ENCODE results near the gene KRTAP5-9.
"Not testable (repeated sequence)": the region's sequence is repeated elsewhere in the genome, so short reads cannot be mapped to it uniquely, and the experiment has no call there.

Gene KRTAP5-9

DNA sequence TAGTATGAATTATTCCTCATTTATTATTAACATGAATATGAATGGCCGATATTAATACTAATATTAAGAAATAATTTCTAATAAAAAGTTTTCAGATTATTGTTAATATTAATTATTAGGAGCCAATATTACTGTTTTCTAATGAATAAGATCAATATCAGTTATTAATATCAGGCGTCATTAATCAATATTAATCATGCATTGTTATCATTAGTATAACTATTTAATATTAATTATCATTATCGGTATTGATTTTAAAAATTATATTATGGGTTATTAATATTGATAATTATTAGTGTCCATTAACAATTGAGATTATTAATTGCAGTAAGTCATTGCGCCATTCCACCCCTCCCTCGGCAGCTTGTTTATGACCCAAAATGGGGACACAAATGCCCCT is 37.5 kb downstream of the KRTAP5-9 start:
- DNase-seq (ENCODE audit: low spot score), result not testable (repeated sequence)

DNA sequence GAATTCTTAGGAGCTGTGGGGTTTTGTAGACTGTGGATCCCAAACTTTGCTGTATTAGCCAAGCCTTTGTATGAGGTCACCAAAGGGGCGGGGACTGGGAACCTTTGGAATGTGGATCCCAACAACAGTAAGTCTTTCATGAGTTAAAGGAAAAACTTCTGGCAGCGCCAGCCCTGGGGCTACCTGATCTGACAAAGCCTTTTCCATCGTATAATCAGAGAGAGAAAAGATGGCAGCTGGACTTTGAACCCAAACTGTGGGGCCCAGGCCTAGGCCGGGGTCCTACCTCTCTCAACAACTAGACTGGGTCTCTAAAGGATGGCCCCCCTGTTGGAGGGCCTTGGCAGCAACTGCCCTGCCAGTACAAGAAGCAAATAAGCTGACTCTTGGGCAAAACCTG is 40.1 kb downstream of the KRTAP5-9 start:
- DNase-seq (ENCODE audit: low spot score), result not testable (repeated sequence)

DNA sequence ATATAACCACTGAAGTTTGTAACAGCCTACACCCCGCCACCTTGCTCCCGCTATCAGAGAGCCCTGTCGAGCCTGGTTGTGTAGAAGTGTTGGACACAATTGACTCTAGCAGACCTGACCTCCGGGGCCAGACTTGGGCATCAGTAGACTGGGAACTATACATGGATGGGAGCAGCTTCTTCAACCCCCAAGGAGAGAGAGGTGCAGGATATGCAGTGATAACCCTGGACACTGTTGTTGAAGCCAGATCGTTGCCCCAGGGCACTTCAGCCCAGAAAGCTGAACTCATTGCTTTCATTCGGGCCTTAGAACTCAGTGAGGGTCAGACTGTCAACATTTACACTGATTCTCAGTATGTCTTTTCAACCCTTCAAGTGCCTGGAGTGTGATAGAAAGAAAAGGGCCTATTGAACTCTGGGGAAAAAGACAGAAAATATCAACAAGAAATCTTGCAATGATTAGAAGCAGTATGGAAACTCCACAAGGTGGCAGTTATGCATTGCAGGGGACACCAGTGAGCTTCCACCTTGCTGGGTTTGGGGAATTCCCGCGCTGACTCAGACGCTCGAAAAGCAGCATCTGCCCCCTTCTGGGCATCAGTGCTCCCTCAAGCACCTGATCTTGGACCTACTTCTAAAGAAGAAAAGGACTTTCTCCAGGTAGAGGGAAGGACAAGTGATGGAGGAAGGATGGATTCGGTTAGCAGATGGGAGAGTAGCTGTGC is 40.8 kb downstream of the KRTAP5-9 start:
- not testable (repeated sequence) for DNase-seq (ENCODE audit: low spot score)

DNA sequence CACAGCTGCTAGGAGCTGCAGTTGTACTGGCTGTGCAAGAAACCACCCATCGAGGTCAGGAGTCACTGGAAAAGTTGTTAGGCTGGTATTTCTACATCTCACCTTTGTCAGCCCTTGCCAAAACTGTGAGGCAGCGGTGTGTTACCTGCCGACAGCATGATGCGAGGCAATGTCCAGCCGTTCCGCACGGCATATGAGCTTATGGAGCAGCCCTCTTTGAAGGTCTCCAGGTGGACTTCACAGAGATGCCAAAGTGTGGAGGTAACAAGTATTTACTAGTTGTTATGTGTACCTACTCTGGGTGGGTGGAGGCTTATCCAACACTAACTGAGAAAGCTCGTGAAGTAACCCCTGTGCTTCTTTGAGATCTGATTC is 41.3 kb downstream of the KRTAP5-9 start:
- not testable (repeated sequence) for DNase-seq (ENCODE audit: low spot score)
